ENCODE data around the gene RARB.

The RARB gene

DNA sequence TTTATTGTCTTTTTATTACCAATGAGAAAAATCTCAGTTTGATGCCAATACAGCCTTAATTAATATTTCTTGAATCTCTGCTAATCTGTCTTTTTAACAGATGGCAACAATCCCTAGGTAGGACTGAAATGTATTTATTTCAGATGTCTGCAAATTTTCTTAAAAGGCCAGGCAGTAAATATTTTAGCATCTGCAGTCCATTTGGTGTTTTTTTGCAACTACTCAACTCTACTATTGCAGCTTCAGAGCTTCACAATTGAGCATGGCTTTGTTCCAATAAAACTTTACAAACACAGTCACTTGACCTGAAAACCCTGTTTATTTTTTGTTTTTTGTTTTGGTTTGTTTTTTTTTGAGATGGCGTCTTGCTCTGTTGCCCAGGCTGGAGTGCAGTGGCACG is 82.7 kb downstream of the RARB start:
- TF ChIP-seq, protein P1, sequence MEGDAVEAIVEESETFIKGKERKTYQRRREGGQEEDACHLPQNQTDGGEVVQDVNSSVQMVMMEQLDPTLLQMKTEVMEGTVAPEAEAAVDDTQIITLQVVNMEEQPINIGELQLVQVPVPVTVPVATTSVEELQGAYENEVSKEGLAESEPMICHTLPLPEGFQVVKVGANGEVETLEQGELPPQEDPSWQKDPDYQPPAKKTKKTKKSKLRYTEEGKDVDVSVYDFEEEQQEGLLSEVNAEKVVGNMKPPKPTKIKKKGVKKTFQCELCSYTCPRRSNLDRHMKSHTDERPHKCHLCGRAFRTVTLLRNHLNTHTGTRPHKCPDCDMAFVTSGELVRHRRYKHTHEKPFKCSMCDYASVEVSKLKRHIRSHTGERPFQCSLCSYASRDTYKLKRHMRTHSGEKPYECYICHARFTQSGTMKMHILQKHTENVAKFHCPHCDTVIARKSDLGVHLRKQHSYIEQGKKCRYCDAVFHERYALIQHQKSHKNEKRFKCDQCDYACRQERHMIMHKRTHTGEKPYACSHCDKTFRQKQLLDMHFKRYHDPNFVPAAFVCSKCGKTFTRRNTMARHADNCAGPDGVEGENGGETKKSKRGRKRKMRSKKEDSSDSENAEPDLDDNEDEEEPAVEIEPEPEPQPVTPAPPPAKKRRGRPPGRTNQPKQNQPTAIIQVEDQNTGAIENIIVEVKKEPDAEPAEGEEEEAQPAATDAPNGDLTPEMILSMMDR (conservative IDR thresholded peaks at IDR 0.05; ENCODE audit: low read depth, low read length) = no peak
- no peak overlapping the region for H3K4me3 ChIP-seq (ENCODE audit: low read length)
- no peak for DNase-seq (ENCODE audit: low read depth)

DNA sequence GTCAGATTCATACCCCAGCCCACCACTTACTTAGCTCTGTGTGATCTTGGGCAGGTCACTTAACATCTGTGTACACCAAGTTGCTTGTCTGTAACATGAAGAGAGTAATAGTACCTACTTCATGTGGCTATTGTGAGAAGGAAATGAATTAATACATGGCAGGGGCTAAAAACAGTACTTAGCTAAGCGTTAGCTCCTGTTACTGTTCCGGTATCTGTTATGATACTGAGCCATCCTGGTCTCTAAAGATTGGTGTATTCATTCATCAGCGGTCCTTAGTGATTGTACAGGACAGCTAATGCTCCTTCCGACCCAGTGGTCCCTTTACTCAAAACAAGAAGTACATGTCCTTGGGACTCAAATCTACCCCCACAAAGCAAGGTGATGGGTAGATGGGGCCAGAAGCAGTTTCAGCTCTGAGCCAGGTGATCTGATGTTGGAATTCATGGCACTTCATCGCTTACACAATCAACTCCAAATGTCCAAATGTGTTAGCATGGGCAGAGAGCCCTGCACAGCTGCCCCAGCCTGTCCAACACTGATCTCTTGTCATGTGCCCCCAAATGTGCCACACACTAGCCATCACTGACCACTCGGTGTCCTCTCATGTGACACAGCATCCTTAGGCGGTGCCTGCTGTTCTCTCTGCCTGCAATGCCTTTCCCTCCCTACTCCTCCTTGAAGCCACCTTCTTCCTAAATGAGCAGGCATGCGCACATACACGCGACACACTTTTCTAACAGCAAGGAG is 84.1 kb downstream of the RARB start:
- DNase-seq (ENCODE audit: low read depth) = no peak
- H3K4me3 ChIP-seq (ENCODE audit: low read length) = no peak overlapping the region
- TF ChIP-seq, protein P1 (conservative IDR thresholded peaks at IDR 0.05; ENCODE audit: low read depth, low read length) = no peak

DNA sequence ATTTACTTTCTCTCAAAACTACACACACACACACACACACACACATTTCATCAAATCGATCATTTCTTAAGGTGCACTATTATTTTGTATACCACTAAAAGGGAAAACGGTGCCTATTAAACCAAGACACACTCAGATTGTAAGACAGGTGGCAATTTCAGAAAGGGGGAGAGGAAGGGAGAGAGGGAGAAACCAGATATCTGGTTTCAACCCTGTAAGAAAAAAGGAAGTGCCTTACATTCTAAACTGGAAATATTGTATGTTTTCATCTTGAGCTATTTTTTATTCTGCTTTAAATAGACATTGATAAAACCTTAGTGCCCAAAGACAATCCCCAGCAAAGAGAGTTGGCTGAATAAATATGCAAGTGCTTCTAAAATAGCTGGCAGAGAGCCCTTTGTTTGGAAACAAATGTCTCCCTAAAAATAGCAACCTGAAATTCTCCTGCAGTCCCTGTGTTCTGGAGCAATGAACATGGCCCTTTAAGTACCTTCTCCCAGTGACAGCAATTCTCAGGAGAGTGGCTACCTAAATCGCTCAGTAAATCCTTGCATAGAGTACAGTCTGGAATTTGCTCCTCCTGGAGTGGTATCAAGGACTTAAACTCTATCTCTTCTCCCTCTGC is 85.7 kb downstream of the RARB start:
- no peak overlapping the region for H3K4me3 ChIP-seq (ENCODE audit: low read length)
- DNase-seq (ENCODE audit: low read depth) = no peak
- TF ChIP-seq, protein P1 (conservative IDR thresholded peaks at IDR 0.05; ENCODE audit: low read depth, low read length) = no peak

DNA sequence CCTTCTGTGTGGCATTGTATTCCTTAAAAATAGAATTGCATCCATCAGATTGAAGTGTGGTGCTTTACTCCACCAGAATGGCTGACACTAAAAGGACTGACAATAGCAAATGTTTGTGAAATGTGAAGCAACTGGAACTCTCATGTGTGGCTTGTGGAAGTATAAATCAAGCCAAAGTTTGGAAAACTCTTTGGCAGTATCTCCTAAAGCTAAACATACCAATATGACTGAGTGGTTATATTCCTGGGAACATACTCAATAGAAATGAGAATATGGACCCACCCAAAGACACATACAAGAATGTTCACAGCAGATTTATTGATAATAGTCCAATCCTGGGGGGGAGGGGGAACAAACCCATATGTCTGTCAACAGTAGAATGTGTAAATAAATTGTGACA is 87.1 kb downstream of the RARB start:
- TF ChIP-seq, protein P1 (conservative IDR thresholded peaks at IDR 0.05; ENCODE audit: low read depth, low read length) = no peak
- DNase-seq (ENCODE audit: low read depth) = no peak

DNA sequence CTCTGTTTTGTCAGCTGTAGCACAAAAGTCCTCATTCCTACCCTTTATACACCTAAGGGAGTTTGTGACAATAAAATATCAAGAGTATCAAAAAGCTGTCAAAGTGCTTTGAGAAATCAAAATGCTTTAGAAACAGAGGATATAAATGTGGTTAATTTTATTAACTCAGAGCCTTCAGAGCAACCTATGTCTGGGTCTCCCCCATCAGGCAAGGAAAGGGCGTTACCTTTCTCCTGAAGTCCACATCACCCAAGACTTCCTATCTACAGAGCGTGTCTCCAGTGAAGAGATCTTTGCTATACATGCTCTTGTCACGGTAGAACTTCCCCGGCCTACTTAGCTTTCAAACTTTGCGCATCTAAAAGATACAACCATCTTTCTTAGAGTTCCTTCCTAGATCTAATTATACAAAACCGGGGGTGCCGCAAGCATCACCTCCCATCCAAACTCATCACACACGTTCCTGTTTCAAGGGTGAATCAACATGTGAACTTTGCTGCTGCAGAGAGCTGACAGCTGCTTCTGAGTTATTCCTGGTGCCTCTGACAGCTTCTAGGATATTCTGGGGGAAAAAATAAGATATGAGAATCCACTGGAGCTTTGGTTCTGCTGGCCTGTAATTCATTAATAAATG is 93.0 kb downstream of the RARB start:
- no peak for DNase-seq (ENCODE audit: low read depth)

More for the DNA sequence above, 87.1 kb downstream of the RARB start:
- no peak overlapping the region for H3K4me3 ChIP-seq (ENCODE audit: low read length)

DNA sequence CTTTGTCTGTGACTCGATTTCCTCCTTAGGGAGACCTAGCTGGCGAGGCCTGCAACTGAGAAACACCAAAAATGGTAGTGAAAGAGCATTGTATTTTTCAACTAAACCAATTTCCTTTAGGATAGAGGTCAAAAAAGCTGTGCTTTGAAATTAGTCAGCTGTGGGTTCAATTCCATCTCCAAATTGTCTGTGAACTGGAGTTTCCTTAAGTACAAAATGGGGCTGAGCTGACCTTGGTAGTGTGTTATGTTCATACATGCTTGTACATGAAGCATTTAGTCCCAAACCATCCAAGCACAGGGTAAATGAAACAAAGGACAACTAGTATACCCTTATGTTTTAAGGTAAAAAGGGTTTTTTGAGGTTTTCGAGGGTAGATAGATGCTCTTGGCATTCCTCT is 99.3 kb downstream of the RARB start:
- H3K4me3 ChIP-seq (ENCODE audit: low read length) = no peak overlapping the region
- DNase-seq (ENCODE audit: low read depth) = no peak
- TF ChIP-seq, protein P1 (conservative IDR thresholded peaks at IDR 0.05; ENCODE audit: low read depth, low read length) = no peak

More for the DNA sequence above, 93.0 kb downstream of the RARB start:
- no peak overlapping the region for H3K4me3 ChIP-seq (ENCODE audit: low read length)
- TF ChIP-seq, protein P1 (conservative IDR thresholded peaks at IDR 0.05; ENCODE audit: low read depth, low read length) = no peak
